Measurements from ENCODE around the gene ALLC. TPM values are rescaled to one million over a fixed set of nuclear protein-coding genes. Genes with fewer than 3 reads are reported as not detected.

ALLC gene
- polyA plus RNA-seq, 2 of the 4 experiments (the other 2 are of a cell fraction): not detected

DNA sequence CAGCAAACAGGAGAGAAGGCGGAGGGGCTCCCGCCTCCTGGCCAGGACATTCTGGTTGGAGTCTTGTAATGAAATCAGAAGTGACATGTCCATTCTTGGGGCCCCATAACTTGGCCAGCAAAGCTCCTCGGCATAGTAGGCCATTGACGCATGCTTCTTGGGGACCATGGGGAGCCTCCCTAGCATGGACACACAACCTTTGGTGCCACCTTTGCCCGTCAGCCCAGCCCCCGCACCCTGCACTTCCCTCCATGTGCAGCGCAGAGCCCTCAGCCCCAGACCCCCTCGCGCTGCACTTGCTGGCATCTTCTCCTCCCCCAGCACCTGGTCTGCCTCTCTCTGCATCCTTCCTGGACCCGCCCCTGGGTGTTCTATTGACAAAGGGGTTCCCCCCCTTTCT, 68.5 kb downstream of the ALLC start:
- CTCF ChIA-PET: interaction anchor here (4.6 to 5.8 kb wide), 3 partner anchors 13 to 99 kb away, joined by 24 to 66 read pairs (median 40); no protein-coding TSS in a partner anchor
- FAIRE-seq (no peak), ATAC-seq (no peak), DNase-seq (ENCODE audit: low read depth in 1 of 2, low spot score in 1 of 2) (no peak)
- Histone ChIP-seq H3K4me3 (no peak overlapping the region), H3K4me2 (no peak overlapping the region), H3K27ac (no peak overlapping the region), H3K4me1 (peaks cover 8% of the 10 kb centered on the region; the same call in 2 of the 3 replicates), H3K9me3 (no peaks in the 10 kb centered on the region)
- TF ChIP-seq, protein P1, sequence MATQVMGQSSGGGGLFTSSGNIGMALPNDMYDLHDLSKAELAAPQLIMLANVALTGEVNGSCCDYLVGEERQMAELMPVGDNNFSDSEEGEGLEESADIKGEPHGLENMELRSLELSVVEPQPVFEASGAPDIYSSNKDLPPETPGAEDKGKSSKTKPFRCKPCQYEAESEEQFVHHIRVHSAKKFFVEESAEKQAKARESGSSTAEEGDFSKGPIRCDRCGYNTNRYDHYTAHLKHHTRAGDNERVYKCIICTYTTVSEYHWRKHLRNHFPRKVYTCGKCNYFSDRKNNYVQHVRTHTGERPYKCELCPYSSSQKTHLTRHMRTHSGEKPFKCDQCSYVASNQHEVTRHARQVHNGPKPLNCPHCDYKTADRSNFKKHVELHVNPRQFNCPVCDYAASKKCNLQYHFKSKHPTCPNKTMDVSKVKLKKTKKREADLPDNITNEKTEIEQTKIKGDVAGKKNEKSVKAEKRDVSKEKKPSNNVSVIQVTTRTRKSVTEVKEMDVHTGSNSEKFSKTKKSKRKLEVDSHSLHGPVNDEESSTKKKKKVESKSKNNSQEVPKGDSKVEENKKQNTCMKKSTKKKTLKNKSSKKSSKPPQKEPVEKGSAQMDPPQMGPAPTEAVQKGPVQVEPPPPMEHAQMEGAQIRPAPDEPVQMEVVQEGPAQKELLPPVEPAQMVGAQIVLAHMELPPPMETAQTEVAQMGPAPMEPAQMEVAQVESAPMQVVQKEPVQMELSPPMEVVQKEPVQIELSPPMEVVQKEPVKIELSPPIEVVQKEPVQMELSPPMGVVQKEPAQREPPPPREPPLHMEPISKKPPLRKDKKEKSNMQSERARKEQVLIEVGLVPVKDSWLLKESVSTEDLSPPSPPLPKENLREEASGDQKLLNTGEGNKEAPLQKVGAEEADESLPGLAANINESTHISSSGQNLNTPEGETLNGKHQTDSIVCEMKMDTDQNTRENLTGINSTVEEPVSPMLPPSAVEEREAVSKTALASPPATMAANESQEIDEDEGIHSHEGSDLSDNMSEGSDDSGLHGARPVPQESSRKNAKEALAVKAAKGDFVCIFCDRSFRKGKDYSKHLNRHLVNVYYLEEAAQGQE (IDR thresholded peaks at IDR 0.05): no peak
- TF ChIP-seq NR3C1 (IDR thresholded peaks at IDR 0.05) (no peak), ZNF302 (CRISPR knock-in tag; IDR thresholded peaks at IDR 0.05) (no peak), RFX5 (IDR thresholded peaks at IDR 0.05) (no peak)
- TF ChIP-seq, protein P2, sequence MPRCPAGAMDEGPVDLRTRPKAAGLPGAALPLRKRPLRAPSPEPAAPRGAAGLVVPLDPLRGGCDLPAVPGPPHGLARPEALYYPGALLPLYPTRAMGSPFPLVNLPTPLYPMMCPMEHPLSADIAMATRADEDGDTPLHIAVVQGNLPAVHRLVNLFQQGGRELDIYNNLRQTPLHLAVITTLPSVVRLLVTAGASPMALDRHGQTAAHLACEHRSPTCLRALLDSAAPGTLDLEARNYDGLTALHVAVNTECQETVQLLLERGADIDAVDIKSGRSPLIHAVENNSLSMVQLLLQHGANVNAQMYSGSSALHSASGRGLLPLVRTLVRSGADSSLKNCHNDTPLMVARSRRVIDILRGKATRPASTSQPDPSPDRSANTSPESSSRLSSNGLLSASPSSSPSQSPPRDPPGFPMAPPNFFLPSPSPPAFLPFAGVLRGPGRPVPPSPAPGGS (IDR thresholded peaks at IDR 0.05): no peak
- 18% methylated on average over 9 of the region's 10 CpGs for whole genome bisulfite sequencing (ENCODE audit: missing lambda C conversion rate)
- POLR2A ChIA-PET: no interaction called here

DNA sequence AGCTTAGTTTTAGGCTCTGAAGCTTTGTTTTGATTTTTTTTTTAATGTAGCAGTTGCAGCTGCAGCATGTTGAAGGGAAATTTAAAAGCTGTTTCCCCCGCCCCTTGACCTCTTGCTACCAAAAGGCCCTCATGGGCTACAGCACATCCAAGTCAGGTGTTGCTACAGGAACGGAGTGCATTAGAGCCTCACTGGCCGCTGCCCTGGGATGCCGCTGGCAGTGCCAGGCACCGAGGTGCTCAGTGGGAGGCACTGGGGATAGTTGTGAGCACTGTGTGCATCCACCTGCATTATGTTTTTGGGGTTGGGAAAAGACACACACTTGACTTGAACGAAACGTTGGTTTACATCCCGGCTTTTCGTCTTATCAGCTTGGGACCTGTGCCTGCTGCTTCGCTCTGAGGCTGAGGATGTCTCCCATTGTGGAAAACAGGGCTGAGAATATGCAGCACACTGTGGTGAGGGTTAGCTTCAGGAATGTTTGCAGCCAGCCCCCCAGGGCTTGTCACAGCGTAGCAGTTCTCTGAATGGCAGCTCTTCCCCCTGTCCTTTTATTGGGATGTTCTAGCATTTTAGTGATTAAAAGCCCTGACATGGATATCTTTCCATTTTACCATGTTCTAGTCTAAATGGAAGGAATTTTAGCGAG, 69.5 kb downstream of the ALLC start:
- TF ChIP-seq SMC3 (IDR thresholded peaks at IDR 0.05) (no peak), POLR2A (IDR thresholded peaks at IDR 0.05; ENCODE audit: low read length) (no peak), CEBPB (IDR thresholded peaks at IDR 0.05) (no peak), EP300 (IDR thresholded peaks at IDR 0.05) (no peak), ZSCAN20 (CRISPR knock-in tag; IDR thresholded peaks at IDR 0.05) (no peak), CHD4 (IDR thresholded peaks at IDR 0.05; ENCODE audit: borderline replicate concordance) (no peak), TFCP2L1 (CRISPR knock-in tag; IDR thresholded peaks at IDR 0.05) (no peak), TP53 (CRISPR knock-in tag; IDR thresholded peaks at IDR 0.05) (no peak), MAZ (IDR thresholded peaks at IDR 0.05; ENCODE audit: borderline replicate concordance, low read depth, low read length) (no peak), JUN (IDR thresholded peaks at IDR 0.05) (no peak), MYC (IDR thresholded peaks at IDR 0.05; ENCODE audit: borderline replicate concordance, low read length) (no peak), BHLHE40 (IDR thresholded peaks at IDR 0.05; ENCODE audit: low read depth, low read length) (no peak), FOXS1 (CRISPR knock-in tag; IDR thresholded peaks at IDR 0.05) (no peak), CHD2 (IDR thresholded peaks at IDR 0.05; ENCODE audit: low read length, partially characterized antibody) (no peak), EHF (CRISPR knock-in tag; IDR thresholded peaks at IDR 0.05) (no peak)
- TF ChIP-seq, protein P2 (IDR thresholded peaks at IDR 0.05): no peak
- TF ChIP-seq, protein P3, sequence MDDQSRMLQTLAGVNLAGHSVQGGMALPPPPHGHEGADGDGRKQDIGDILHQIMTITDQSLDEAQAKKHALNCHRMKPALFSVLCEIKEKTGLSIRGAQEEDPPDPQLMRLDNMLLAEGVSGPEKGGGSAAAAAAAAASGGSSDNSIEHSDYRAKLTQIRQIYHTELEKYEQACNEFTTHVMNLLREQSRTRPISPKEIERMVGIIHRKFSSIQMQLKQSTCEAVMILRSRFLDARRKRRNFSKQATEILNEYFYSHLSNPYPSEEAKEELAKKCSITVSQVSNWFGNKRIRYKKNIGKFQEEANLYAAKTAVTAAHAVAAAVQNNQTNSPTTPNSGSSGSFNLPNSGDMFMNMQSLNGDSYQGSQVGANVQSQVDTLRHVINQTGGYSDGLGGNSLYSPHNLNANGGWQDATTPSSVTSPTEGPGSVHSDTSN (IDR thresholded peaks at IDR 0.05): no peak
- no peak; a peak in 1 of 6 replicates for ATAC-seq
- H3K4me1 ChIP-seq: peaks cover 8% of the 10 kb centered on the region; the same call in 2 of the 3 replicates
- DNase-seq (ENCODE audit: low read depth in 1 of 2, low spot score in 1 of 2): no peak
- FAIRE-seq: no peak
- peak overlapping the region; percentile 47 for H3K4me2 ChIP-seq
- ChIA-PET CTCF (interaction anchor here (0.5 to 5.8 kb wide), 29 partner anchors 8 to 1827 kb away, joined by 3 to 66 read pairs (median 5); no protein-coding TSS in a partner anchor), POLR2A (no interaction called here)
- 30% methylated on average over 12 of the region's 12 CpGs for WGBS (ENCODE audit: missing lambda C conversion rate)
- no peaks in the 10 kb centered on the region for H3K9me3 ChIP-seq
- H3K27ac ChIP-seq: no peak overlapping the region
- no peak overlapping the region for H3K4me3 ChIP-seq

Measured in A549 (cell line).